GM12873 (cell line): ENCODE results near the gene RAP1GAP2.

ENCODE experiments used
- CTCF ChIP-seq: IDR thresholded peaks from 2 replicates; pipeline ENCODE4 v1.5.1; 2012; ENCODE audit warnings: low read depth, mild to moderate bottlenecking, moderate library complexity, low read length, control low read depth; ENCODE audit not compliant: insufficient read depth; ENCODE audit errors: missing control alignments

The RAP1GAP2 gene

GRCh38 chr17:3027786-3028532 lies 231.7 kb downstream of the RAP1GAP2 start:
- TF ChIP-seq CTCF, result no peak

GRCh38 chr17:3029213-3029913 lies 233.1 kb downstream of the RAP1GAP2 start:
- TF ChIP-seq CTCF, result no peak

GRCh38 chr17:3030096-3030495 lies 233.9 kb downstream of the RAP1GAP2 start:
- TF ChIP-seq CTCF, result no peak

- TF ChIP-seq CTCF, result no peak
Observed at GRCh38 chr17:3032258-3033247, 236.3 kb downstream of the RAP1GAP2 start.

- no peak for TF ChIP-seq CTCF
Observed at GRCh38 chr17:3033248-3033640, 237.0 kb downstream of the RAP1GAP2 start.

- TF ChIP-seq CTCF, result no peak
Observed at GRCh38 chr17:3033741-3034577, 237.7 kb downstream of the RAP1GAP2 start.

GRCh38 chr17:3034578-3034920 lies 238.3 kb downstream of the RAP1GAP2 start:
- no peak for TF ChIP-seq CTCF
